GM18505 (cell line): ENCODE data around the gene METTL6.

Source experiments
- ATAC-seq: cut with Tn5 transposase; IDR thresholded peaks from one replicate; pipeline ENCODE4 v1.9.1; 2021; ENCODE audit not compliant: unreplicated experiment
- POLR2A ChIP-seq: IDR thresholded peaks from 4 replicates; pipeline ENCODE4 v1.6.1; 2011; ENCODE audit warnings: borderline replicate concordance; ENCODE audit not compliant: insufficient read depth, insufficient read length; ENCODE audit errors: extremely low read depth

The METTL6 gene

DNA sequence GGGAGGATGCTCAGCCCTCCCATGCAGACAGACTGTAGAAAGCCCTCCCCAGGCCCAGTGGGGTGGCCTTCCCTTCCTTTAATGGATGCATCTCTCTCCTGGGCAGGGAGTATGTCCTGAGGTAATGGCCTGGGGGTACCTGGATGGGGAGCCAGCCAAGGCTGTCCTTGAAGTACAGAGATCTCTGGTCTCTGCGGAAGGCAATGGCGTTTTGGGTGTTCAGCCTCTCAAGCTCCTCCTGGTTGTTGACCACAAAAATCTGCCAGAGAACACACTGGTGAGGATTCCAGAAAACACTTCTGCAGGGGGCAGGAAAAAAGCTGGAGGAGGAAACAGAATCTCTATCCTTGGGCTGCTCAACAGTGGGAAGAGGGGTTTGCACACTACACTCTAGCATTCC is 29.0 kb upstream of the METTL6 start:
- no peak for ATAC-seq
- TF ChIP-seq POLR2A = no peak

DNA sequence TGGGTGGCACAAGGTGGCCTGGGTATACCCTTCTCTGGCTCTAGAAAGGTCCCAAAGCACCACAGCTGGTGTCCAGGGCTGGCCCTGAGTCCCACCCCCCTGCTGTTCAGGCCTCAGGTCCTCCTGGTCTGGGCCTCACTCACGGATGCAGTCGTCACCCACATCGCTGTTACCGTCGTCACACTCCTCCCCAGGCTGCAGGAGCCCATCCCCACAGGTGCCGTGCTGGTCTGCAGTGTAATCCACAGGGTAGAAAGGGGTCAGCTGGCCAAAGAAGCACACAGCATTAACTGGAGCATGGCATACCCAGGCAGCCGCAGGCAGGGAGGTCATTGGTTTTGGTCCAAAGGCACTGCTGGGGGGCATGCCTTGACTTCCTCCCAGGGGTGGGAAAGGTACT is 28.4 kb upstream of the METTL6 start:
- no peak for TF ChIP-seq POLR2A
- no peak for ATAC-seq

DNA sequence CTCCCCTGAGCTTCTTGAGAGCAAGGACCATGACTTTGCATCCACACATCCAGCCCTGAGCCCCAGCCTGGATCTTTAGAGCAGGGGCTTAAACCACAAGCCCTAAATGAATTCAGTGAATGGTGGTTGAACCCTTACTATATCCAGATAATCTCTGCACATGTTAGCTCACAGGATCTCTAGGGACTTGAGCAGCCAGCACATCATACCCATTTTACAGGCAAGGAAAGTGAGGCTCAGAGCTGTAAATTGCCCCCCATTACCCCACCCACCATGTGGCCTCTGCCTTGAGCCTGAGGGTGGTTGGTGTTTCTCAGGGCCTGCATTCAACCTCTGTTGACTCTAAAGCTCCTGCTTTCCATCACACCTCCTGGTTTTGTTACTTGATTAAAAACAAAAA is 27.6 kb upstream of the METTL6 start:
- TF ChIP-seq POLR2A = no peak
- ATAC-seq = no peak

DNA sequence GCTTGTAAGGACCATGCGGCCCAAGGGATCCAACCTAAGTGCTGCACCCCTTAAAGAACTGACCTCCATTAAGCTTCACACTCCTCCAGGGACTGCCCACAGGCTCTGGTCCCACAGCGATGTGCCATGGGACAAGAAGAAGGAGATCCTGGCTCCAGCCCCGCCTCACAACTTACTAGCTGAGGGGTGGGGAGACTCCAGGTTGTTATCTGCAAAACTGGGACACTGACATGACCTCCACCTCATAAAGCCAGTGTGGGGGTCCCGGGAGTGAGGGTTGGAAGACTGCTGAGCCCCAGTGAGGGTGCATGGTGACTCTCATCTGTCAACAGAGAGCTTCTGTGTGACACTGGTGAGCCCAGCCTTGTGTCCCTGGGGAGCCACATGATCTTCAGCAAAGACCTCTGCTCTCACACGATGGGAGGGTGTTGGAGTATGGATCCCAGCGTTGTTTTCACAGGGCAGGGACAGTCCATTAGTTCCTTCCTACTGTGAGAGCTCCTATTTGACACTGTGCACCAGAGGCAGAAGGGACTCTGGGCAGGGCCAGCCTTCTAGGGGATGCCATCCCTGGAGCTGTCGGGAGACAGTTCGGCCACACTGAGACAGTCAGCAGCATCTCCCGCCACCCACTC is 26.8 kb upstream of the METTL6 start:
- no peak for ATAC-seq
- TF ChIP-seq POLR2A = no peak

DNA sequence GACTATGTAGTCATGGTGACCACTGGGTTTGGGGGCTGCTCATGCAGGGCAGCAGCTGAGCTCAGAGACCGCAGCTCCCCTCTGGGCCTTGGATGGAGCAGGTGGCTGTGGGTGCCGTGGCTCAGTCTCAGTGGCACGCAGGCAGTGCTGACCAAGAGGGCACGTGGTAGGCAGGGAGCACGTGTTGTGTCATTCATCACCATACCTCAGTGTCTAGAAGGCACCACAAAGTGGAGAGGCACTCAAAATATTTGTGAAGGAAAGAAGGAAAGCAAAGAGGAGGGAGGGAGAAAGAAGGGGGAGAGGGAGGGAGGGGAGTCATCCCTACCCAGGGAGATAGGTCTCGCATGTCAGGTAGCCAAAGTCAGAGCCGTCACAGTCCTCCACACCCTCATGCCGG is 26.2 kb upstream of the METTL6 start:
- TF ChIP-seq POLR2A = no peak

DNA sequence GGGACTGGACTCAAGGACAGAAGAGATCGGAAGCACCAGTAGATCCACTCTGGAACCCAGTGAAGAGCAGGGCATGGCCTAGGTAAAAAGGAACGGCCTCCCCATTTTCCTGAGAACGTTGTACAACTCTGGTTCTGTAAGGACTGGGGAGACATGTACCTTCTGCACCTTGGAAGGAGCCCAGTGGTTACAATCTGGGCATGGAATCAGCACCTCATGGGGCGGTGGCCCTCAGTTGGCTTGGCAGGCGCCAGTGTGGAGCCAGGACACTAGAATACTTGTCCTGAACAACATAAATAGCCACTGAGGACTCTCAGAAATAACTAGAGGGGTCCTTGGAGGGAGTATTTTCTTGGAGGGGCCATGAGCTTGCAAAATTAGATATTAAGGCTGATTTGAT is 25.6 kb upstream of the METTL6 start:
- no peak for TF ChIP-seq POLR2A

More for the DNA sequence above, 26.2 kb upstream of the METTL6 start:
- no peak for ATAC-seq

DNA sequence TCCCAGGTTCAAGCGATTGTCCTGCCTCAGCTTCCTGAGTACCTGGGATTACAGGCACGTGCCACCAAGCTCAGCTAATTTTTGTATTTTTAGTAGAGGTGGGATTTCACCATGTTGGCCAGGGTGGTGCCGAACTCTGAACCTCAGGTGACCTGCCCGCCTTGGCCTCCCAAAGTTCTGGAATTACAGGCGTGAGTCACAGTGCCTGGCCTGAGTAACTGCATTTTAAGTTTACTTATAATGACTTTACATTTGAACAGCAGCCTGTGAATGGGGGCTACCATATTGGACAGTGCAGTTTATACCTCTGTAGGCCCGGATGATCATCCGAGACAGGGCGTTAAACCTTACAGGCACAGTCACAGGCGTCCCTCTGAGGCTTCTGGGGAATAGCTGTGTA is 24.8 kb upstream of the METTL6 start:
- TF ChIP-seq POLR2A = no peak
- no peak for ATAC-seq

More for the DNA sequence above, 25.6 kb upstream of the METTL6 start:
- no peak for ATAC-seq

DNA sequence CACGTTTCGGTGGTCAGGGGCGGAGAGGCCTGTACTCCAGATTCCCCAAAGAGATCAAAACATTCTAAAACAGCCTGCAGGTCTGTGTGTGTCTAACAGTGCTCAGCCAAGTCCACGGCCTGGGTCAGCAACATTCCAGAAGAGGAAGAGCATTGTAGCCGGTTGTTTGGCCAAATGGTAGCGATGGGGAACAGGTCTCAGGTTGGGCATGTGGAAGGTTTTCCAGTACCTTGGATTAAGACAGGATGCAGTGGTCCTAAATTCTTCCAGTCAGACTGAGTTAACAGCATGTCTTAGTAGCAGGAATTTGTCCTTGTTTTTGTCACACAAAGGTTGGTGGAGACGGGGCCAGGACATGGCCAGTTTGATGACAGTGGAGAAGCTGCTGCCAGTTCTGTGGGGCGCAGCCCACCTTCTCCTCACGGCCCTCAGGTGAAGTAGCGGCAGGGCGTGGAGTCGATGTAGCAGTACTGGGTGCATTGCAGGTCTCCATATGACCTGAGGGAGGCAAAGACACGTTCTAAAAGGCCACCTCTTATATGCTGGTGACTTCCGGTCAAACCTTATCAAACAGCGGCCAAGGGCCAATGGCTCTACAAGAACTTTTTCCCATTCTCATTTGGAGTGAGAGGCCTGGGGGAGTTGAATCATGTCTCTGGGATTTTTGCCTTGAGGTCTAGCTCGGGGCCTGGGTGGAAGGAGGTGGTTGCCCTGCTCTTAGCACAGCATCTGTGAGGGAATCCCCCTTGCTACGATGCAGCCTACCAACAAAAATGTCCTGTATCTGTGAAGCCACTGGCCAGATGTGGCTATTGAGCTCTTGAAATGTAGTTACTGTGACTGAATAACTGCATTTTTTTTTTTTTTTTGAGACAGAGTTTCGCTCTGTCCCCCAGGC is 24.1 kb upstream of the METTL6 start:
- TF ChIP-seq POLR2A = no peak
- ATAC-seq = no peak

DNA sequence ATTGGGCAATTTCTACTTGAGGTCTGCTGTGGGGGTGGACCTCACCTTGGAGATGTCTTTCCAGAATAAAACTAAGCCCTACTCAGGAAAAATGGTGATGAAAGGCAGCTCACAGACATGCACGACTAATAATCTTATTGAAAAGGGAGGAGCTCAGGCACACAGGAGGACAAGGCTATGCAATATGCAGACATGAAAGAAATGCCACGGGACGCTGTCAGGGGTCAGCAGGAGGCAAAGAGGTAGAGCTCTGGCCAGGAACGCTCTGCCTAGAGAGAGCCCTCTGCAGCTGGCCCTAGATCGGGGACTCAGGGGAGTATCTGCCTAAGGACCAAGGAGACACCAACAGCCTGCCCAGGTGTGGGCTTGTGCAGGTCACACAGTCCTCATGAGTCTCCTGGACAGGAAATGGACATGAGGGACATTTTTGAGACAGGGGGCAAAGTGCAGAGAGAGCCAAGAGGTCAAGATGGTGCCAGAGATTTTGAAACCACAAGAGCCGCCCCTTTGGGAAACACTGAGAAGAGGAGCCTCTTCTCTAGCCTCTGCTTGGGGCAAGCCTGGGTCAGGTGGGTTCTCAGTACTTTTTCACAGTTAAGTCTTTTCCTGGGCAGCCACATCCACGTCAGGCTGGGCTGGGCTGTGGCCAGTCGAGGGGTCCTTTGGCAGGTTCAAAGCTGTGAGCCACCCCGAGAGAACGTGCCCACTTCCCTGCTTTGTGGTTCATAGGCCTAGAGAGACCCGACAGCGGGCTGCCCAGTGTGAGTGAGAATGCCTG is 23.3 kb upstream of the METTL6 start:
- no peak for TF ChIP-seq POLR2A
- ATAC-seq = no peak

DNA sequence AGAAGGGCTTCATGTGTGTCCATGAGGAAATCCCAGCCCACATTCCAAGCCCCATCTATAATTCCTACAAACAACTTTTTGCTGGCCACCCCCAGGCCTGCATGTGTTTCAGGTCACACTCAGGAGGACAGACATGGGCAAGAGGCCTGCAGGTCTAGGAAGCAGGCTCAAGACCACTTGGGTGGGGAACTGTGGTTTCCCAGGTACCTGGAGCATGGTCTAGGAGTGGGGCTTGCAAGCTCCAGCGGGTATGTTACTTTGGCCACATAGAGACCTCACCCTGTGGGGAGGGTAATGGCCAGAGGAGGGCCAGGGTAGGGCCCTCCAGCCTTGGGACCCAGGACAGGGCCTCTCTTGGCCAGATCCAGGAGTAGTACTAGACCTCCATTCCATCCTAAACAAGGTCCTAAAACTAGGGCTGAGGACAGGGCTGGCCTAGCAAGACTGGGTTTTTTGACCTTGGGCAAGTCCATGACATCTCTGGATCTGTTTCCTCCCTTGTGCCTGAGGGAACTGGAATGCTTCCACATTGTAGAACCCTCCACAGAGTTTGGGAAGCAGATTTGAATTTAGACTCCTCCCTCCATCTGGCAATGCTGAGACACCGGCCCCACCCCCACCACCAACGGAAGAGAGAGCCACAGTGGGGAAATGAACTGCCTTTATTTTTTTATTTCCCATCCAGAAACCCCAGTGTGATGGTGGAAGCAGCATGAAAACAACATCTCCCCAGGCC is 22.3 kb upstream of the METTL6 start:
- no peak for ATAC-seq
- TF ChIP-seq POLR2A = no peak

DNA sequence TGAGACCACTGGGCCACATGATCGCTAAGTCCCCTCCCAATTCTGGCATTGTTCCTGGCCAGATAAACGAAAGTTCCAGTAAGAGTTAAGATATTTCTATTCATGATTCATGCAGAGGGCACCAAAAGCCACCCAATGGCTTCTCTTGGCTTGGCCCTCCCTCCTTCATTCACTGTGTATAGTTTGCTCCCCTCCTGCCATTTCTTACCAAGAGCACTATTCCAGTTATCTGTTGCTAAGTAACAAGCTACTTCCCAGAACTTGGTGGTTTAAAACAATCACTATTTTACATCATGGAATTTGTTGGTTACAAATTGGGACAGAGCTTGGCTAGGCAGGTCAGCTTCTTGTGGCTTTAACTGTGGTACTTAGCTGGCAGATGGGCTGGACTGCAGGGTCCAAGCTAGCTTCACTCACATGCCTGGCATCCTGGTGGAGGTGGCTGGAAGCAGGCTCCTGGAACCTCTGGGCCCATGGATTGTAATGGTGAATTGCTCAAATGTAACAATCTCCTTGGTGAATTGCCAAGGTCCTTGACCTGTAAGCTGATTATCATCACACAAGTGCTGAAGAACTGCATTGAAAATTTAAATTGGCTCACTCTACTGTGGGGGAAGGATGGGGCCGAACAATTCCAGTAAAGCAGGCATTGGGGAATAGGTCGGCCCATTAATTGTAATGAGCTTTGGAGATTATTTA is 16.6 kb upstream of the METTL6 start:
- no peak for ATAC-seq
- TF ChIP-seq POLR2A = no peak

DNA sequence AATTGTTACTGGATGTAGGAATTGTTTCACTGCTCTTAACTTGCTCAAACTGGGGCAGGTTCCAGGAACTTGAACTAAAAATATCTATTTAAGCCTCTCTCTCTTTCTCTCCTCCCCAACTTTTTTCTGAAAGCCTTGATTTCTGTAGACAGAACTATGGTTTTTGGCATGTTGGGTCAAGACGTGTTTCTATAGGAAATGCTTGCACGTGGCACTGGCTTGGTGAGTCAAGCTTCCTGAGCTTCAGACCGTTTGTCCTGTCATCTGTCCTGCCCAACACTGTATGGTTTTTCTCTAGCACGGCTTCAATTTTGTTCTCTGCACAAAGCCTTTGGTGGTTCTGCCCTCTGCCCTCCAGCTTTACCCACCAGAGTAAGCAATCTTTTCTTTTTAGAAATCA is 13.5 kb upstream of the METTL6 start:
- no peak for ATAC-seq
- TF ChIP-seq POLR2A = no peak
